ENCODE results near the gene C10orf67.
"Not testable (repeated sequence)": the region's sequence is repeated elsewhere in the genome, so short reads cannot be mapped to it uniquely, and the experiment has no call there.

GRCh38 chr10:23274179-23274578 is 70.4 kb downstream of the C10orf67 start:
- not testable (repeated sequence) for TF ChIP-seq CTCF (IDR thresholded peaks at IDR 0.05; ENCODE audit: low read depth, low read length); EZH2phosphoT487 (IDR thresholded peaks at IDR 0.05; ENCODE audit: low read depth)
